BJ (cell line): ENCODE data around the gene MIER2. TPM values are rescaled to one million over a fixed set of nuclear protein-coding genes. Genes with fewer than 3 reads are reported as not detected.

Source experiments
- CTCF ChIA-PET: fragments of 350-600 bp; formaldehyde crosslinking; extraction: SDS; loops from one replicate; lab custom pipeline; 2021; ENCODE audit warnings: antibody characterized with exemption, inconsistent platforms; lab: Yijun Ruan, JAX
- POLR2A ChIA-PET: fragments of 300-600 bp; sonication (Branson Sonifier 250); formaldehyde crosslinking; extraction: SDS; loops from one replicate; lab custom pipeline; 2021; ENCODE audit warnings: antibody characterized with exemption; lab: Charles Lee
- DNase-seq: peaks from one replicate; pipeline ENCODE4 v3.0.0-alpha.2; 2011; ENCODE audit warnings: low read depth
- H3K27me3 ChIP-seq: 2 replicates; pipeline ENCODE4 v1.6.0; 2011; ENCODE audit warnings: low read length; ENCODE audit not compliant: control insufficient read depth, insufficient read depth
- H3K36me3 ChIP-seq: 2 replicates; pipeline ENCODE4 v1.5.1; 2011; ENCODE audit warnings: low read length; ENCODE audit not compliant: control insufficient read depth, insufficient read depth
- H3K4me3 ChIP-seq: 2 replicates; pipeline ENCODE4 v1.5.1; 2011; ENCODE audit warnings: low read depth, mild to moderate bottlenecking, control low read depth, low read length
- polyA plus RNA-seq: library from polyadenylated mRNA; depleted of rRNA; stranded (reverse); fragments of >200 nt; gene quantifications from 2 replicates; pipeline ENCODE4 v1.2.3, GENCODE V29; 2011
- TF ChIP-seq, protein P1 (sequence below): IDR thresholded peaks from 2 replicates; pipeline ENCODE4 v1.5.1; 2011; ENCODE audit warnings: low read depth, mild to moderate bottlenecking, control low read depth, inconsistent platforms, low read length, moderate library complexity; ENCODE audit not compliant: insufficient read depth

The MIER2 gene
- polyA plus RNA-seq, 1 experiment, result 14.8 TPM

DNA sequence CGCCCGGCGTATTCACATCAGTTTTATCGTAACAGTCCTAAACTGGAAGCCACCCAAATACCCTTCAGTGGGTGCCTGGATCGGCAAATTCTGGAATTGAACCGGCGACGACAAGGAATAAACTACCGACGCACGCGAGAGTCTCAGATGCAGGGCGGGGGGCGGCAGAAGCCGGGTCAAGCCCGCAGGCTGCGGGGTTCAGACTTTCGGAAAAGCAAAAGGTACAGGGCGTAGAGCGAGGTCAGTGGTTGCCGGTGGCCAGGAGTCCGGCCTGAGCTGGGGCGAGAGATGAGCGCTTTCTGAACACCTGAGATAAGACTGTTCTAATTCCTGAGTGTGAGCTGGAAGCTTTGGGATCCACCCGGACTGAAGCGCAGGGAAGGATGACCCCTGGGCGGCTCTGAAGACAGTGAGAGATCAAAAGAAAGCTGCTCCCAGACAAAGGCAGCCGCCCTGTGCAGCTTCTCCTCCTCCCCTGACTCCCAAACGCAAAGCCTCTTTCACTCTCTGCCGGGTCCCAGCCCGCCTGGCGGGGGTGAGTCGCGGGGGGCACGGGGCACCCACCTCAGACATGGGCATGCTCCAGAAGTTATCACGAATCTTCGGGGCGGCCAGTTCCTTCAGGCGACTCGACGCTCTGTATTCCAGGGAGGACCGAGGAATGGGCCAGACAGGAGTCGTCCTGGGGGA lies 26.2 kb upstream of the MIER2 start:
- no peak overlapping the region for H3K4me3 ChIP-seq
- no peak for DNase-seq
- ChIA-PET POLR2A (no interaction called here), CTCF (interaction anchor here (1.3 kb wide), 2 partner anchors 8 to 23 kb away, joined by 3 to 6 read pairs; no protein-coding TSS in a partner anchor)
- H3K36me3 ChIP-seq, result no peaks in the 10 kb centered on the region
- TF ChIP-seq, protein P1, sequence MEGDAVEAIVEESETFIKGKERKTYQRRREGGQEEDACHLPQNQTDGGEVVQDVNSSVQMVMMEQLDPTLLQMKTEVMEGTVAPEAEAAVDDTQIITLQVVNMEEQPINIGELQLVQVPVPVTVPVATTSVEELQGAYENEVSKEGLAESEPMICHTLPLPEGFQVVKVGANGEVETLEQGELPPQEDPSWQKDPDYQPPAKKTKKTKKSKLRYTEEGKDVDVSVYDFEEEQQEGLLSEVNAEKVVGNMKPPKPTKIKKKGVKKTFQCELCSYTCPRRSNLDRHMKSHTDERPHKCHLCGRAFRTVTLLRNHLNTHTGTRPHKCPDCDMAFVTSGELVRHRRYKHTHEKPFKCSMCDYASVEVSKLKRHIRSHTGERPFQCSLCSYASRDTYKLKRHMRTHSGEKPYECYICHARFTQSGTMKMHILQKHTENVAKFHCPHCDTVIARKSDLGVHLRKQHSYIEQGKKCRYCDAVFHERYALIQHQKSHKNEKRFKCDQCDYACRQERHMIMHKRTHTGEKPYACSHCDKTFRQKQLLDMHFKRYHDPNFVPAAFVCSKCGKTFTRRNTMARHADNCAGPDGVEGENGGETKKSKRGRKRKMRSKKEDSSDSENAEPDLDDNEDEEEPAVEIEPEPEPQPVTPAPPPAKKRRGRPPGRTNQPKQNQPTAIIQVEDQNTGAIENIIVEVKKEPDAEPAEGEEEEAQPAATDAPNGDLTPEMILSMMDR, result no peak
- H3K27me3 ChIP-seq, result peaks cover 20% of the 10 kb centered on the region

DNA sequence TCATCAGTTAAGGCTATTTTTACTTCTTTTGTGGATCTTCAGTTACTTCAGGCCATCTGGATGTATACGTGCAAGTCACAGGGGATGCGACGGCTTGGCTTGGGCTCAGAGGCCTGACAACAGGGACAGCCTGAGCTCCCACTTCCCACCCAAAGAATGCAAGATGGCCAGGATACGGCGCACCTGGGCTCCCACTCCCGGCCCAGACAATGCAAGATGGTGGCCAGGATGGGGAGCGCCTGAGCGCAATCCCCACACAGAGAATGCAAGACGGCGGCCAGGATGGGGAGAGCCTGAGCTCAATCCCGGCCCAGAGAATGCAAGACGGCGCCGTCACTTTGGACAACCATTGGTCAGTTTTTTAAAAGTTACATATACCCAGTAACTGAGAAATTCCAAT lies 25.3 kb upstream of the MIER2 start:
- no peaks in the 10 kb centered on the region for H3K36me3 ChIP-seq
- TF ChIP-seq, protein P1, result no peak

DNA sequence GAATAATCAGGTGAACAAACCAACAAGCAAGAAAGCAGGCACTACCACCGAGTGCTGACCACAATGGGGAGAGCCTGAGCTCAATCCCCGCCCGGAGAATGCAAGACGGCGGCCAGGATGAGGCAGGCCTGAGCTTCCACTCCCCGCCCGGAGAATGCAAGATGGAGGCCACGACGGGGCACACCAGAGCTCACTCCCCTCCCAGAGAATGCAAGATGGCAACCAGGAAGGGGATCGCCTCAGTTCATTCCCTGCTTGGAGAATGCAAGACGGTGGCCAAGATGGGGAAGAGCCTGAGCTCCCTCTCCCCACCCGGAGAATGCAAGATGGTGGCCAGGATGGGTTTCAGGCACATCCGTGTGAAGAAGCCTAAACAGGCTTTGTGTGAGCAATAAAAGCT lies 24.7 kb upstream of the MIER2 start:
- no peaks in the 10 kb centered on the region for H3K36me3 ChIP-seq
- no peak for DNase-seq
- CTCF ChIA-PET, result no interaction called here
- peaks cover 15% of the 10 kb centered on the region for H3K27me3 ChIP-seq
- no peak overlapping the region for H3K4me3 ChIP-seq
- POLR2A ChIA-PET, result no interaction called here
- TF ChIP-seq, protein P1, result no peak

More for the DNA sequence above, 25.3 kb upstream of the MIER2 start:
- Histone ChIP-seq H3K4me3 (no peak overlapping the region), H3K27me3 (peaks cover 20% of the 10 kb centered on the region)
- POLR2A ChIA-PET, result no interaction called here
- no peak for DNase-seq
- CTCF ChIA-PET, result no interaction called here

DNA sequence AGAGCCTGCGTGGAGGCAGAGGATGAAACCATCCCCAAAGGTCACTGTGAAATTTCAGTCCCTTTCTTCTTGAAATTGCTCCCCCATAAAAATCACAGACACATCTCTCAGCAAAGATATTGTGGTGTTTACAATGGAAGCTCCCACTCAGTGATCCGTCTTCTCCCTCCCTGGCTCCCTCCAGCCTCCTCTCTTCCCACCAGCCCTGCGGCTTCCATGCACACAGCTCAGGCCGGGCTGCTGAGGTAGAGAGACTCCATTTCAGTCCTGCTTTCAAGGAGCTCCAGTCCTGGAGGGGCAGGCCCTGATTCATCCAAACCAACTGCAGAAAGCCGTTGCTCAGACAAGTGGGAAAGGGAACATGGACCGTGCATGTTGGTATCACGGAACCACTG lies 24.0 kb upstream of the MIER2 start:
- POLR2A ChIA-PET, result no interaction called here
- CTCF ChIA-PET, result no interaction called here
- TF ChIP-seq, protein P1, result no peak
- H3K4me3 ChIP-seq, result no peak overlapping the region
- H3K27me3 ChIP-seq, result peaks cover 11% of the 10 kb centered on the region
- no peaks in the 10 kb centered on the region for H3K36me3 ChIP-seq
- DNase-seq, result no peak

- peaks cover 11% of the 10 kb centered on the region for H3K27me3 ChIP-seq
- POLR2A ChIA-PET, result no interaction called here
- TF ChIP-seq, protein P1, result no peak
- CTCF ChIA-PET, result no interaction called here
- no peak overlapping the region for H3K4me3 ChIP-seq
- no peaks in the 10 kb centered on the region for H3K36me3 ChIP-seq
- no peak for DNase-seq
Observed at GRCh38 chr19:367963-368629, 23.5 kb upstream of the MIER2 start.
